Astrocyte of the spinal cord (primary cell): ENCODE measurements around the gene EVA1C.
A peak's percentile ranks its signal among the peaks of the same experiment; 100 is the strongest.

Source experiments
- DNase-seq: peaks from one replicate; pipeline ENCODE4 v3.0.0; 2011; ENCODE audit warnings: low read depth, low spot score
- H3K4me3 ChIP-seq: 2 replicates; pipeline ENCODE4 v1.5.1; 2011; ENCODE audit warnings: low read depth, mild to moderate bottlenecking, low read length, moderate library complexity
- CTCF ChIP-seq: IDR thresholded peaks from 2 replicates; pipeline ENCODE4 v1.5.1; 2012; ENCODE audit warnings: low read depth, mild to moderate bottlenecking, low read length, inconsistent platforms
- in situ Hi-C: cut with HindIII; loops from 2 replicates; pipeline ENCODE4 v1.10.0; 2017; ENCODE audit warnings: low sequenced_read_pairs

Gene EVA1C

GRCh38 chr21:32380940-32381339 is 31.6 kb upstream of the EVA1C start:
- in situ Hi-C loops, result no loop called here
- peak; percentile 17 for DNase-seq
- no peak for TF ChIP-seq CTCF
- no peak overlapping the region for H3K4me3 ChIP-seq

- no peak for DNase-seq
- H3K4me3 ChIP-seq, result no peak overlapping the region
- TF ChIP-seq CTCF, result no peak
- in situ Hi-C loops, result no loop called here
Observed at GRCh38 chr21:32381571-32381970, 30.9 kb upstream of the EVA1C start.

- H3K4me3 ChIP-seq, result no peak overlapping the region
- peak; percentile 55 for DNase-seq
- in situ Hi-C loops, result no loop called here
- no peak for TF ChIP-seq CTCF
Observed at GRCh38 chr21:32382108-32382644, 30.3 kb upstream of the EVA1C start.

- in situ Hi-C loops, result no loop called here
- no peak for DNase-seq
Observed at GRCh38 chr21:32383812-32384211, 28.7 kb upstream of the EVA1C start.

GRCh38 chr21:32386195-32386870 is 26.2 kb upstream of the EVA1C start:
- H3K4me3 ChIP-seq, result no peak overlapping the region
- no peak for DNase-seq
- no peak for TF ChIP-seq CTCF
- in situ Hi-C loops, result no loop called here

More at GRCh38 chr21:32383812-32384211, 28.7 kb upstream of the EVA1C start:
- no peak for TF ChIP-seq CTCF
- no peak overlapping the region for H3K4me3 ChIP-seq

GRCh38 chr21:32387151-32387550 is 25.4 kb upstream of the EVA1C start:
- H3K4me3 ChIP-seq, result no peak overlapping the region
- in situ Hi-C loops, result no loop called here
- TF ChIP-seq CTCF, result no peak
- DNase-seq, result no peak
